D721Med (cell line): Measurements from ENCODE around the gene HOXA10.

Experiments used
- DNase-seq: peaks from one replicate; pipeline ENCODE4 v3.0.0; 2011; ENCODE audit warnings: low spot score; ENCODE audit not compliant: insufficient read length
- FAIRE-seq: peaks from 2 replicates; lab custom pipeline; 2011; peaks lifted over from hg19 to GRCh38; lab: Jason Lieb, UNC
- CTCF ChIP-seq: IDR thresholded peaks from 2 replicates; pipeline ENCODE4 v1.5.1; 2012; ENCODE audit warnings: mild to moderate bottlenecking, control low read depth; ENCODE audit not compliant: insufficient read depth; ENCODE audit errors: missing control alignments

The HOXA10 gene

GRCh38 chr7:27184337-27185012 lies 10.4 kb upstream of the HOXA10 start:
- FAIRE-seq, result no peak
- no peak for DNase-seq
- TF ChIP-seq CTCF, result no peak

- DNase-seq (no peak), FAIRE-seq (no peak)
- no peak for TF ChIP-seq CTCF
Measured at GRCh38 chr7:27183682-27184336, 9.7 kb upstream of the HOXA10 start.

GRCh38 chr7:27182861-27183681 lies 9.0 kb upstream of the HOXA10 start:
- no peak for DNase-seq

GRCh38 chr7:27182285-27182841 lies 8.2 kb upstream of the HOXA10 start:
- FAIRE-seq, result no peak
- no peak for TF ChIP-seq CTCF
- DNase-seq, result no peak

More at GRCh38 chr7:27182861-27183681, 9.0 kb upstream of the HOXA10 start:
- no peak for TF ChIP-seq CTCF
- FAIRE-seq, result no peak

- FAIRE-seq (no peak), DNase-seq (no peak)
- no peak for TF ChIP-seq CTCF
Measured at GRCh38 chr7:27181795-27182275, 7.7 kb upstream of the HOXA10 start.

- TF ChIP-seq CTCF, result no peak
- no peak for DNase-seq
- no peak for FAIRE-seq
Measured at GRCh38 chr7:27180431-27181420, 6.6 kb upstream of the HOXA10 start.
